ENCODE measurements around the gene ANTKMT. TPM values are rescaled to one million over a fixed set of nuclear protein-coding genes. Genes with fewer than 3 reads are reported as not detected.

The ANTKMT gene
- total RNA-seq, 3 donors from 2014 or later = 29.9 to 35.7 (median 30.4) TPM

DNA sequence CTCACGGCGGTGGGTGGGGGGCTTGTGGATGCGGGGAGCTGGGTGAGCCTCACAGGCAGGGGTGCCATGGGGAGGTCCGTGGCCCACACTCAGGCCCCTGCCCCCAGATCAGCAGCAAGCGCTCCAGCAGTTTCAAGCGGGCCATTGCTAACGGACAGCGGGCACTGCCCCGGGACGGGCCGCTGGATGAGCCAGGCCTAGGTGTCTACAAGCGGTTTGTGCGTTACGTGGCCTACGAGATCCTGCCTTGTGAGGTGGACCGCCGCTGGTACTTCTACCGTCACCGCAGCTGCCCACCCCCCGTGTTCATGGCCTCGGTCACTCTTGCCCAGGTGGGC lies 44.4 kb upstream of the ANTKMT start:
- no peaks in the 10 kb centered on the region for H3K27me3 ChIP-seq
- no peak for TF ChIP-seq CTCF (IDR thresholded peaks at IDR 0.05)
- TF ChIP-seq POLR2AphosphoS5 (IDR thresholded peaks at IDR 0.05) = no peak
- no peak for TF ChIP-seq POLR2A (IDR thresholded peaks at IDR 0.05)
- peaks cover 6% of the 10 kb centered on the region for H3K36me3 ChIP-seq
- H3K4me1 ChIP-seq = peaks cover 7 to 16% of the 10 kb centered on the region in 2 donors
- H3K4me3 ChIP-seq = peak overlapping the region in 1 of 3 donors; percentile 39
- no peak for DNase-seq (ENCODE audit: low spot score in 2 of 2)
- no peak overlapping the region for H3K27ac ChIP-seq
- intact Hi-C loops (cut with DNase I; ENCODE audit: low total_unique reads) = no loop called here
- H3K9me3 ChIP-seq = no peaks in the 10 kb centered on the region

- Histone ChIP-seq H3K4me1 (peaks cover 9 to 20% of the 10 kb centered on the region in 2 donors), H3K27ac (no peak overlapping the region), H3K4me3 (peak overlapping the region in 2 of 3 donors; percentile 15 to 39), H3K9me3 (no peaks in the 10 kb centered on the region), H3K27me3 (no peaks in the 10 kb centered on the region), H3K36me3 (peaks cover 6% of the 10 kb centered on the region)
- DNase-seq (ENCODE audit: low spot score in 2 of 2) = peak in 1 of 2 donors; percentile 74
- TF ChIP-seq POLR2A (IDR thresholded peaks at IDR 0.05) (no peak), POLR2AphosphoS5 (IDR thresholded peaks at IDR 0.05) (no peak), CTCF (IDR thresholded peaks at IDR 0.05) (no peak)
- intact Hi-C loops (cut with DNase I; ENCODE audit: low total_unique reads) = no loop called here
These were observed 44.0 kb upstream of the ANTKMT start for GRCh38 chr16:676913-677312.

GRCh38 chr16:677316-678190 lies 43.4 kb upstream of the ANTKMT start:
- DNase-seq (ENCODE audit: low spot score in 2 of 2) = no peak
- Histone ChIP-seq H3K36me3 (peaks cover 1% of the 10 kb centered on the region), H3K27ac (no peak overlapping the region), H3K9me3 (no peaks in the 10 kb centered on the region), H3K4me1 (peaks cover 9 to 21% of the 10 kb centered on the region in 2 donors), H3K27me3 (no peaks in the 10 kb centered on the region), H3K4me3 (peak overlapping the region in 2 of 3 donors; percentile 15 to 39)
- intact Hi-C loops (cut with DNase I; ENCODE audit: low total_unique reads) = no loop called here
- TF ChIP-seq POLR2A (IDR thresholded peaks at IDR 0.05) (no peak), CTCF (IDR thresholded peaks at IDR 0.05) (no peak), POLR2AphosphoS5 (IDR thresholded peaks at IDR 0.05) (no peak)

DNA sequence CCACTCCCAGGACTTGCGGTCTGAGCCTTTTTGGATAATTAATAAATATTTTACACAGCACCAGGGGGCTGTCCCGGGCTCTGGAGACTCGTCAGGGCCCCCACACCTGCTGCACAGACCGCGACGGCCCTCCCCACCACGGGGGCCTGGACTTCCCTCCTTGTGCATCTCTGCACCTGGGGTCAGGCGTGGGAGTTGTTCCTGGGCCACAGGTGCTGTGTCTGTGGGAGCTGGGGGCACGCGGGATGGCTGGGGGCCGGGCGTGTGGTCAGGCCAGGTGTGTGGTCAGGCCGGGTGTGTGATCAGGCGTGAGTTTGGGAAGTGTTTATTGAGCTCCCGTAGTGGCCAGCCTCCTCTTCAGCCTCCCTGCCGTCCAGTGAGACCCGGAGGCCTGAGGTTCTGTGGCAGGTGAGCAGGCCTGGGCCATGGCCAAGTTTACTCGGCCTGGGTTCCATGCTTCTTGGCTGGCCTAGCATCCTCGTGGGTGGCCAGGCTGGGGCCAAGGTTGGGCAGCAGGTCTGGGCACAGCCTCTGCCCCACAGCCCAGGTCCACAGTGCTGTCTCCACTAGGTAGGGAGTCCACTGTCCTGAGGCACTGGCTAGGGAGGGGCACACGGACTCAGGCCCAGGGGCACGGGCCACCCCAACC lies 42.6 kb upstream of the ANTKMT start:
- peak overlapping the region; percentile 80 to 96 for H3K27ac ChIP-seq
- intact Hi-C loops (cut with DNase I; ENCODE audit: low total_unique reads) = no loop called here
- no peaks in the 10 kb centered on the region for H3K27me3 ChIP-seq
- H3K4me1 ChIP-seq = peaks cover 9 to 27% of the 10 kb centered on the region in 2 donors
- no peaks in the 10 kb centered on the region for H3K36me3 ChIP-seq
- no peak overlapping the region for H3K4me3 ChIP-seq
- no peaks in the 10 kb centered on the region for H3K9me3 ChIP-seq
- no peak for DNase-seq (ENCODE audit: low spot score in 2 of 2)
- TF ChIP-seq POLR2AphosphoS5 (IDR thresholded peaks at IDR 0.05) = no peak
- TF ChIP-seq CTCF (IDR thresholded peaks at IDR 0.05) = no peak
- TF ChIP-seq POLR2A (IDR thresholded peaks at IDR 0.05) = no peak

Measured in breast epithelium (tissue), 4 donors.